Hepatic stellate cell (primary cell): ENCODE results near the gene ZNF827.
A peak's percentile ranks its signal among the peaks of the same experiment; 100 is the strongest.

ENCODE experiments used
- DNase-seq: peaks from one replicate; pipeline ENCODE4 v3.0.0; 2011; ENCODE audit warnings: low spot score

The ZNF827 gene

GRCh38 chr4:145799223-145799622 is 139.4 kb downstream of the ZNF827 start:
- no peak for DNase-seq

- DNase-seq = no peak
These were observed 141.3 kb downstream of the ZNF827 start for GRCh38 chr4:145797278-145797677.

GRCh38 chr4:145796346-145796745 is 142.3 kb downstream of the ZNF827 start:
- no peak for DNase-seq

GRCh38 chr4:145795521-145795920 is 143.1 kb downstream of the ZNF827 start:
- no peak for DNase-seq

GRCh38 chr4:145792429-145792828 is 146.2 kb downstream of the ZNF827 start:
- DNase-seq = no peak

GRCh38 chr4:145791988-145792387 is 146.6 kb downstream of the ZNF827 start:
- DNase-seq = no peak

- no peak for DNase-seq
These were observed 149.9 kb downstream of the ZNF827 start for GRCh38 chr4:145788755-145789154.

- DNase-seq = no peak
These were observed 151.8 kb downstream of the ZNF827 start for GRCh38 chr4:145786830-145787229.

GRCh38 chr4:145786261-145786660 is 152.4 kb downstream of the ZNF827 start:
- DNase-seq = no peak

- no peak for DNase-seq
These were observed 153.1 kb downstream of the ZNF827 start for GRCh38 chr4:145785391-145786008.

- no peak for DNase-seq
These were observed 154.6 kb downstream of the ZNF827 start for GRCh38 chr4:145784036-145784435.

- DNase-seq = peak; percentile 16
These were observed 155.9 kb downstream of the ZNF827 start for GRCh38 chr4:145782756-145783155.

- DNase-seq = no peak
These were observed 157.3 kb downstream of the ZNF827 start for GRCh38 chr4:145781351-145781750.

GRCh38 chr4:145779319-145779801 is 159.3 kb downstream of the ZNF827 start:
- DNase-seq = no peak

GRCh38 chr4:145776208-145776607 is 162.4 kb downstream of the ZNF827 start:
- DNase-seq = no peak

- DNase-seq = no peak
These were observed 163.2 kb downstream of the ZNF827 start for GRCh38 chr4:145775406-145775805.

- DNase-seq = no peak
These were observed 164.2 kb downstream of the ZNF827 start for GRCh38 chr4:145774473-145774872.

- DNase-seq = no peak
These were observed 164.9 kb downstream of the ZNF827 start for GRCh38 chr4:145773581-145774234.

GRCh38 chr4:145772347-145772746 is 166.3 kb downstream of the ZNF827 start:
- DNase-seq = no peak

GRCh38 chr4:145770124-145770523 is 168.5 kb downstream of the ZNF827 start:
- DNase-seq = no peak

- DNase-seq = no peak
These were observed 169.1 kb downstream of the ZNF827 start for GRCh38 chr4:145769450-145770037.

GRCh38 chr4:145766273-145766672 is 172.3 kb downstream of the ZNF827 start:
- no peak for DNase-seq

GRCh38 chr4:145763399-145763798 is 175.2 kb downstream of the ZNF827 start:
- no peak for DNase-seq
